IPS-15b (cell line): ENCODE results near the gene CFAP157.

Source experiments
- H3K27me3 ChIP-seq: one replicate; pipeline ENCODE4 v1.6.1; 2013; ENCODE audit warnings: low read length; ENCODE audit not compliant: control insufficient read depth, insufficient read depth
- H3K36me3 ChIP-seq: one replicate; pipeline ENCODE4 v1.6.1; 2013; ENCODE audit warnings: low read length; ENCODE audit not compliant: control insufficient read depth, insufficient read depth
- H3K4me1 ChIP-seq: one replicate; pipeline ENCODE4 v1.6.1; 2013; ENCODE audit warnings: mild to moderate bottlenecking, low read length; ENCODE audit not compliant: control insufficient read depth, insufficient read depth
- H3K4me3 ChIP-seq: one replicate; pipeline ENCODE4 v1.5.1; 2013; ENCODE audit warnings: low read depth, low read length
- H3K9ac ChIP-seq: one replicate; pipeline ENCODE4 v1.6.1; 2013; ENCODE audit warnings: low read depth, mild to moderate bottlenecking, low read length
- H3K9me3 ChIP-seq: one replicate; pipeline ENCODE4 v1.6.1; 2013; ENCODE audit warnings: mild to moderate bottlenecking, low read length; ENCODE audit not compliant: control insufficient read depth, insufficient read depth

CFAP157 gene

GRCh38 chr9:127680226-127680625 lies 26.6 kb upstream of the CFAP157 start:
- peaks cover 12% of the 10 kb centered on the region for H3K36me3 ChIP-seq
- no peak overlapping the region for H3K4me3 ChIP-seq
- no peaks in the 10 kb centered on the region for H3K4me1 ChIP-seq
- H3K27me3 ChIP-seq = no peaks in the 10 kb centered on the region
- no peaks in the 10 kb centered on the region for H3K9me3 ChIP-seq
- H3K9ac ChIP-seq = no peak overlapping the region

DNA sequence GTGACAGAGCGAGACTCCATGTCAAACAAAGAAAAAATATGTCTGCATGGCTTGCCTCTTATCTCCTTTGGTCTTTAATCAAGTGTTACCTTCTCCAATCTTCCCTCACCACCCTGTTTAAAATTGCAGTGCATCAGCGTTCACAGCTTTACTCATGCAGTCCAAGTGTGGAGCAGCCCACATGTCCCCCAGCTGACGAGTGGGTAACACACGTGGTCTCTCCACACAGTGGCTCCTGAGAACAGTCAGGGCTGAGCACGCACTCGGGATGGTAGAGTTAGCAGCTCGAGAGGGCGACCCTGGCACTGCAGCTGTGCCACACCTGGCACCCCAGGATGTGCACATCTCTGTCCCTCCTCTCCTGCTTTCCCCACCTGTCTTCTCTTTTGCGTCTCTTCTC lies 25.9 kb upstream of the CFAP157 start:
- H3K4me1 ChIP-seq = no peaks in the 10 kb centered on the region
- H3K9me3 ChIP-seq = no peaks in the 10 kb centered on the region
- H3K27me3 ChIP-seq = no peaks in the 10 kb centered on the region
- H3K36me3 ChIP-seq = peaks cover 12% of the 10 kb centered on the region
- no peak overlapping the region for H3K4me3 ChIP-seq
- H3K9ac ChIP-seq = no peak overlapping the region

GRCh38 chr9:127682351-127683136 lies 24.2 kb upstream of the CFAP157 start:
- no peak overlapping the region for H3K4me3 ChIP-seq
- H3K27me3 ChIP-seq = no peaks in the 10 kb centered on the region
- no peaks in the 10 kb centered on the region for H3K9me3 ChIP-seq
- H3K4me1 ChIP-seq = no peaks in the 10 kb centered on the region
- H3K36me3 ChIP-seq = peaks cover 12% of the 10 kb centered on the region
- H3K9ac ChIP-seq = no peak overlapping the region

GRCh38 chr9:127683723-127684122 lies 23.1 kb upstream of the CFAP157 start:
- H3K9ac ChIP-seq = no peak overlapping the region
- no peak overlapping the region for H3K4me3 ChIP-seq
- H3K9me3 ChIP-seq = no peaks in the 10 kb centered on the region
- H3K36me3 ChIP-seq = peaks cover 12% of the 10 kb centered on the region
- no peaks in the 10 kb centered on the region for H3K4me1 ChIP-seq
- H3K27me3 ChIP-seq = no peaks in the 10 kb centered on the region

GRCh38 chr9:127684576-127684975 lies 22.2 kb upstream of the CFAP157 start:
- no peak overlapping the region for H3K9ac ChIP-seq
- no peaks in the 10 kb centered on the region for H3K4me1 ChIP-seq
- H3K36me3 ChIP-seq = peaks cover 12% of the 10 kb centered on the region
- H3K27me3 ChIP-seq = no peaks in the 10 kb centered on the region
- H3K9me3 ChIP-seq = no peaks in the 10 kb centered on the region
- H3K4me3 ChIP-seq = no peak overlapping the region

DNA sequence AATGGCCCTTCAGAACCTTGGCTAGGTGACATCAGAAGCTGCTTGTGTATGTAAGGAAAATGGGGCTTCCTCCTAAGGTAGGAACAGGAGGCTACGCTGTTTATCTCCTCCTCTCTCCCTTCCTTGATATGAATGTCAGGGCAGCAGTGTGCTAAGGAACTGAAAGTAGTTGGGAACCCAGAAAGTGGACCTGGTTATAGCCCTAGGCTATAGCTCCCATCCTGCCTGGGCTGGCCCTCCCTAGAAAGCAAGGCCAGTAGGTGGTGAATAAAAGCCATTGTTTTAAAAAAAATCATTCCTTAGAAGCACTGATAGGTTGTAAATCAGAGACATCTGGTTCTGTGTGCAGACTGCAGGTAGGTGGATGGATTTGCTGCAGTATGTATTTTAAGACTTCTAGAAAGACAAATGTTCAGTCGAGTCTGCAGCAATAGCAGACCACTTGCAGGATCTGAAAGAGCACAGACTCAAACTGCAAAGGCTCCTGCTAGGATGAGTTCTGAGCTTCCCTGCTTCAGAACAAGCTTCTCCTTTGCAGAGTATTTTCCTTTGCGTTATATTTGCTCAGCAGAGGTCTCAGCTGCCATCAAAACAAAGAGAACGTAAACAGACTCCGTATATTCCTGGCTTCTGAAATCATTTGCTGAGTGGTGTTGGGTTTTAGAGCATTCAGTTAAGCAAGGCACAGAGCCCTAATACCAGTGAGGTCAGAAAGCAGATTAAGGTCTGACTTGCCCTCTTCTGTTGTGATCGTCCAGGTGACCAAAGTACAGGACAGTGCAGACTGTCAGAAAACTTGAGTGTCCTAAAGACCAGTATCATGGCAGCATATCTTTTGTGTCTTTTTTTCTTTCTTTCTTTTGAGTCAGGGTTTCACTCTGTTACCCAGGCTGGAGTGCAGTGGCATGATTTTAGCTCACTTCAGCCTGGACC lies 20.1 kb upstream of the CFAP157 start:
- Histone ChIP-seq H3K36me3 (peaks cover 7% of the 10 kb centered on the region), H3K9me3 (no peaks in the 10 kb centered on the region), H3K27me3 (no peaks in the 10 kb centered on the region), H3K4me1 (no peaks in the 10 kb centered on the region), H3K4me3 (no peak overlapping the region), H3K9ac (no peak overlapping the region)

DNA sequence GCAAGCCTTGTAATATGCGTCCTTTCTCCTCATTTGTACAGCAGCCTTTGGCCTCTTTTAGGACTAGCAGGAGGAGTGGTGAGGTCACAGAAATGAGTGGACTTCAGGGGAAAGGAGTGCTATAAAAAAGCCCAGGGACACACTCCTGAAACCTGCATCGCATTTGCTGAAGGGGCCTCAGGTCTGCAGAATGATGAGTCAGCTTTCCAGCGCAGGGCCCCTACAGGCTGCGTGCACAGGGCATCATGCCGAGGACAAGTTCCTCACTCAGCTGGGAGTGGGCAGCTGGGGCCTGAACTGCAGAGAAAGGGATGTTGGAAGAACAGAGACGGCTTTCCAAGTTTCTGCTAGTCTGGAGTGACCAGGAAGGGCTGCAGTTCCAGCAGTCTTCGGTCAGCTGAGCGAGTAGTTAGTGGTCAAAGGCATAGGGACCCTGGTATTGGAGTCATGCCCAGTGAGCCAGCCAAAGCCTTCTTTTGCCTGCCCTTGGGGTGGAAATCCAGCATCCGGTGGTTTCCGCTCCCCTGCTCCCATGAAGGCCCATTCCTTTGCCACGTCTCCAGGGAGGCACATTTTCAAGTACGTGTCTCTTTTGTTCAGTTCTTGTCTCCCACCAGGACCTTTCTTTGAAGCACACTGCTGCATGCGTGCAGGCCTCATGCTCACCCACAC lies 17.3 kb upstream of the CFAP157 start:
- Histone ChIP-seq H3K9me3 (no peaks in the 10 kb centered on the region), H3K27me3 (no peaks in the 10 kb centered on the region), H3K36me3 (no peaks in the 10 kb centered on the region), H3K4me3 (no peak overlapping the region), H3K4me1 (no peaks in the 10 kb centered on the region), H3K9ac (no peak overlapping the region)

DNA sequence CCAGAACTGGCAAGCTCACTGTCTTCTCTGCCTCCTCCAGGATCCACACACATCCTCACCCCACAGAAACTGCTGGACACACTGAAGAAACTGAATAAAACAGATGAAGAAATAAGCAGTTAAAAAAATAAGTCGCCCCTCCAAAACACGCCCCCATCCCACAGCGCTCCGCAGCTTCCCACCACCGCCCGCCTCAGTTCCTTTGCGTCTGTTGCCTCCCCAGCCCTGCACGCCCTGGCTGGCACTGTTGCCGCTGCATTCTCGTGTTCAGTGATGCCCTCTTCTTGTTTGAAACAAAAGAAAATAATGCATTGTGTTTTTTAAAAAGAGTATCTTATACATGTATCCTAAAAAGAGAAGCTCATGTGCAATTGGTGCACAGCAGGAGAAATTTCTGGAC lies 16.1 kb upstream of the CFAP157 start:
- H3K9ac ChIP-seq = no peak overlapping the region
- H3K9me3 ChIP-seq = no peaks in the 10 kb centered on the region
- no peaks in the 10 kb centered on the region for H3K27me3 ChIP-seq
- H3K4me3 ChIP-seq = no peak overlapping the region
- no peaks in the 10 kb centered on the region for H3K36me3 ChIP-seq
- H3K4me1 ChIP-seq = no peaks in the 10 kb centered on the region

DNA sequence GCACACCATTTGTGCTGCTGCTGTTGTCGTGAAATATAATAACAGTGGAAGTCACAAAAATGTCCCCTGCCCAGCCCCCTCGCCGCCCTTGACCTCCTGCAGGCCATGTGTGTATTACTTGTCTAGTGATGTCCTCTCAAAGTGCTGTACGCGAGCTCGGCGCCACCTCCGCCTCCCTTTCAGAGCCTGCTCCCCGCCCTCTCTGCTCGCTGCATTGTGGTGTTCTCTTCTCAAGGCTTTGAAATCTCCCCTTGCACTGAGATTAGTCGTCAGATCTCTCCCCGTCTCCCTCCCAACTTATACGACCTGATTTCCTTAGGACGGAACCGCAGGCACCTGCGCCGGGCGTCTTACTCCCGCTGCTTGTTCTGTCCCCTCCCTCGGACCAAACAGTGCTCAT lies 14.7 kb upstream of the CFAP157 start:
- Histone ChIP-seq H3K4me1 (no peaks in the 10 kb centered on the region), H3K36me3 (no peaks in the 10 kb centered on the region), H3K9me3 (no peaks in the 10 kb centered on the region), H3K4me3 (no peak overlapping the region), H3K9ac (no peak overlapping the region), H3K27me3 (no peaks in the 10 kb centered on the region)

DNA sequence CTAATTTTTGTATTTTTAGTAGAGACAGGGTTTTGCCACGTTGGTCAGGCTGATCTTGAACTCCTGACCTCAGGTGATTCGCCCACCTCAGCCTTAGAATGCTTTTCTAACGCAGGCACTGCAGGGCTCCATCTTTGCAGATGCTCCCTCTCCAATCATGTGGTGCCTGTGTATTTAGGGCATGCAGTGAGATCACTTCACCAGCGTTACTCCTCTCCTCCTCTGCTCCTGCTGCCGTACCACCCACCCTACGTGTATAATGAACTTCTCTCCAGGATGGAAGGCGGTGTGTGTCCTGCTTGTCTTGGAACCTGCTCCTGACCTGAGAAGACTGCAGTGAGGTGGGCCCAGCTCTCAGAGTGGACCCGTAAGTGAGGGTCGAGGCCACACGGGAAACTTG lies 13.6 kb upstream of the CFAP157 start:
- Histone ChIP-seq H3K9ac (no peak overlapping the region), H3K9me3 (no peaks in the 10 kb centered on the region), H3K4me3 (no peak overlapping the region), H3K27me3 (no peaks in the 10 kb centered on the region), H3K36me3 (no peaks in the 10 kb centered on the region), H3K4me1 (no peaks in the 10 kb centered on the region)

- Histone ChIP-seq H3K36me3 (no peaks in the 10 kb centered on the region), H3K4me3 (no peak overlapping the region), H3K9ac (no peak overlapping the region), H3K27me3 (no peaks in the 10 kb centered on the region), H3K9me3 (no peaks in the 10 kb centered on the region), H3K4me1 (no peaks in the 10 kb centered on the region)
These were observed 13.1 kb upstream of the CFAP157 start for GRCh38 chr9:127693697-127694096.
